Measurements from ENCODE around the gene PTGIS.
"Not testable (repeated sequence)": the region's sequence is repeated elsewhere in the genome, so short reads cannot be mapped to it uniquely, and the experiment has no call there.

PTGIS gene

DNA sequence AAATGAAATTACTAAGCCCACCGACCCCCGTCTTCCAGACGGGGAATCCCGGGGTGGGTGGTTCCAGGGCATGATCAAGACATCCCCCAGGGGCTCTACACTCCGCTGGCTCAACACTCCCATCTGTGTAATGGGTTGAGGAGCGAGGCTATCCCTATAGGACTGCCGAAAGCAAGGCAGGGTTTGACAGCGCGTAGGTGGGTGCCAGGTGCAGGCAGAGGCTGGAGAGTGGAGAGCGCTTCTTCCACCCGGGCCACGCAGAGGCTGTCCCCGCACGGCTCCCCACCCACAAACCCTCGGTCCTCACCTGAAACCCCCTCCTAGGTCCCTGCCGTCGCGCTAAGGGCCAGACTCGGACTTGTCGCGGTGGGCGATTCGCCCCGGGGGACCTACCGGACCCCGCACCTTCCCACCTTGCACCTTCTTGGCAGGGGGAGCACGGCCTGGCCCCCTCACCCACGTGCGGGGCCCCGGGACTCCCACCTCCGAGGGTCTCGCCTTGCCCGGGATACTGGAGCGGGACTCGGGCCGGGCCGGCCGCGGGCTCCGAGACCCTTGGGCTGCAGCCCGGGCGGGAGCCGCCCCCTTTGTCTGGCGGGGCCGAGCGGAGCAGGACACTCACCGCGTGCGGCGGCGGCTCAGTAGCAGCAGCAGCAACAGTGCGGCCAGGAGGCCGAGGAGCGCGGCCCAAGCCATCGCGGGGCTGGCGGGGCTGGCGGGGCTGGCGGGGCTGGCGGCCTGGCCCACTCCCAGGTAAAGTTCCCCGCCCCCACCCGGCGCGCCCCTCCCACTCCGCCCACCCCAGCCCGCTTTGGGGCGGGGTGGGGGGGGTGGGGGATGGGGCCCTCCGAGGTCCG lies at the start of gene PTGIS:
PTGIS (minus strand) TSS at position 717 of the 857 bp plus-strand sequence; CDS start at position 696, 21 bp downstream.
- peak; percentile 61 for DNase-seq

DNA sequence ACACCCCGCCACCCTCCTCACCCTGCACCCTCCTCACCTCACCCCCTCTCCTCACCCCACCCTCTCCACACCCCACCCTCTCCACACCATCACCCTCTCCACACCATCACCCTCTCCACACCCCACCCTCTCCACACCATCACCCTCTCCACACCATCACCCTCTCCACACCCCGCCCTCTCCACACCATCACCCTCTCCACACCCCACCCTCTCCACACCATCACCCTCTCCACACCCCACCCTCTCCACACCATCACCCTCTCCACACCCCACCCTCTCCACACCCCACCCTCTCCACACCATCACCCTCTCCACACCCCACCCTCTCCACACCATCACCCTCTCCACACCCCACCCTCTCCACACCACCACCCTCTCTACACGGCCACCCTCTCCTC lies 49.5 kb upstream of the PTGIS start:
- DNase-seq: not testable (repeated sequence)

DNA sequence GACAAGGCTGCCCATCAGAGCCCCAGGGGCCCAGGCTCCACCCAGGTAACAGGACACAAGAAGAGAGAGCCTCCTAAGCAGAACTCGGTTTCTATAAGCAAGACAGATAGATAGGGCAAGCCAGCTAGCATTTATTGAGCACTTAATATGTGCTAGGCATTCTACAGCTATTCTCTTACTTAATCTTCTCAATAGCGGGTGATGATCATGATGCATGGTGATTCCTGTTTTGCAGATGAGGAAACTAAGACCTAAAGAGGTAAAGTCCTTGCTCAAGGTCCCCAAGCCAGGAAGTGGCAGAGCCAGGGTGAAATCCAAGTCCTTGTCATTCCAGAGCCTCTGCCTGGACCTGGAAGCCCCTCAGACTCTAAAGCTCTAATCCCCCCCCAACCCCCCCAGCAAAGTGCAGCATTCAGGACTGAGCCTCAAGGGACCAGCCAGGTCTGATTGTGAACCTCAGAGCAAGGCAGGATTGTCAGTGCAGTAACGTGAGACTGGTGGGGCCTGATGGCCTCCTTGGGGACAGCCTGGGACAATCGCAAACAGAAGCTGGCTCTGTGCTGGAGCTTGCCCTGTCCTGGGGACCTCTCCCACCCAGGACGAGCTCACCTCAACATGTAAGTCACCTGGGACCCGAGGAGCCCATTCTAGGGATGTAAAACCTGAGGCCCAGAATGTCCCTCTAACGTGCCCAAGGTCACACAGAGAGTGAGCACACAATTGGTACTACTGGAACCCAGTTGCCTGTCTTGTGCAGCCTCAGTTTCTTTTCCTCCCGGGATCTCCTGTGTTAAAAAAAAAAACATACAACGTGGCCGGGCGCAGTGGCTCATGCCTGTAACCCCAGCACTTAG lies 48.4 kb upstream of the PTGIS start:
- no peak for DNase-seq

DNA sequence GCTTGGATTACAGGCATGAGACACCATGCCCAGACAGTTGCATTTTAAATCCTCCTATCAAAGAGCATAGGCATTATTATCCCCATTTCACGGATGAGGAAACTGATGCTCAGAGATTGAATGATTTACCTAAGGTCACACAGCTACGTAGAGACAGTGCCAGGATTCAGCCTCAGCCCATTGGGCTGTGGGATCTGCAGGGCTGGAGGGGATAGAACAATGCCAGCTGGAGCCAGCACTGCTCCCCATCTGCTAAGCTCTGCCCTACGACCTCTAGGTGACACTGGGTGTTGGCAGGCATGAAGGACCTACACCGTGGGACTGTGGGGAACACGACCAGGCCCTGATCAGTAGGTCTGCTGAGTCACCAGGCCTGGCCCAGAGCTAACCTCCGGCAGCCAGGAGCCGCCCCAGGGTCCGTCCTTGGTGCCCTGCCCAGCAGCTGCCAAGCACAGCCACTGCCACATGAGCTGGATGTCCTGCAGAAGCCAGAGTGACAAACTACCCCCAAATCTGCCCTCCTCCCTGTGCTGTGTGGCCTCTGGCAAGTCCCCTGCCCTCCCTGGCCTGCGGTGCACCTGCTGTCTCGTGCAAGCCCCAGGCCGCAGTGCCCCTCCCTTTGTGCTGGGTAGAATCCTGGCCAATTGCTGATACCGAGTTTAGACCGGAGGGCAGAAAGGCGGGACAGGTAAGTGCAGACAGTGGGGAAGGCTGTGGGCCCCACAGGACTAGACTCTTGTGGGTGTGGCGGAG lies 47.6 kb upstream of the PTGIS start:
- DNase-seq: no peak

DNA sequence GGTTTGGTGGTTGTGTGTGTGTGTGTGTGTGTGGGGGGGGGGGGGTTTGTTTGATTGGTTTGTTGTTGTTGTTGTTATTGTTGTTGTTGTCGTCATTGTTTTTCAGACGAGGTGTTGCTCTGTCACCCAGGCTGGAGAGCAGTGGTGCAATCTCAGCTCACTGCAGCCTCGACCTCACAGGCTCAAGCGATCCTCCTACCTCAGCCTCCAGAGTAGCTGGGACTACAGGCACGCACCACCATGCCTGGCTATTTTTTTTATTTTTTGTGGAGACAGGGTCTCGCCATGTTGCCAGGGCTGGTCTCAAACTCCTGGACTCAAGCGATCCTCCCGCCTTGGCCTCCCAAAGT lies 47.1 kb upstream of the PTGIS start:
- DNase-seq: not testable (repeated sequence)

DNA sequence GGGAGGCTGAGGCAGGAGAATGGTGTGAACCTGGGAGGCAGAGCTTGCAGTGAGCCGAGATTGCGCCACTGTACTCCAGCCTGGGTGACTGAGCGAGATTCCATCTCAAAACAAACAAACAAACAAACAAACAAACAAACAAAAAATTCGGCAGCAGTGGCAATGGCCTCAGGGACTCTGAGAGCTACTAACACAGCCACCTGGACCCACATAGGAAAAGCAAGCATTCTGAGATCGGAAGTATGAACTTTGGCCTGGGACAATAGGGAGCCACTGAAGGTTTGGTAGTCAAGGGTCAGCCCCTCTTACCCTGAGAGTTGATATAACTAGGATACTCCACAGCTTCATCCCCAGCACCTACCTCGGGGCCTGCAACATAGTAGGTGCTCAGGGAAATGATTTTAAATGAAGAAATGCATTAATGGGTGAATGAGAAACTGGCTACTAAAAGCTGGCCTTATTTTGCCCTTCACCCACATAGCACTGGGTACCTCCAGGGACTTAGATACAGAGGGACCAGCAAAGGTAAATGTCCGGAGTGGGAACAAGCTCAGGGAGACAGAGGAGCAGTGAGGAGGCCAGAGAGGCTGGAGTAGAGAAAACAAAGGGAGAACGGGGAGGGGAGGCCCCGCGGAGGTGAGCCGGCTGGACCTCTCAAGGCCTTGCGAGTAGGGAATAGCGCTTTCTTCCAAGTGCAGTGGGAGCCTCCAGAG lies 46.6 kb upstream of the PTGIS start:
- DNase-seq: no peak

DNA sequence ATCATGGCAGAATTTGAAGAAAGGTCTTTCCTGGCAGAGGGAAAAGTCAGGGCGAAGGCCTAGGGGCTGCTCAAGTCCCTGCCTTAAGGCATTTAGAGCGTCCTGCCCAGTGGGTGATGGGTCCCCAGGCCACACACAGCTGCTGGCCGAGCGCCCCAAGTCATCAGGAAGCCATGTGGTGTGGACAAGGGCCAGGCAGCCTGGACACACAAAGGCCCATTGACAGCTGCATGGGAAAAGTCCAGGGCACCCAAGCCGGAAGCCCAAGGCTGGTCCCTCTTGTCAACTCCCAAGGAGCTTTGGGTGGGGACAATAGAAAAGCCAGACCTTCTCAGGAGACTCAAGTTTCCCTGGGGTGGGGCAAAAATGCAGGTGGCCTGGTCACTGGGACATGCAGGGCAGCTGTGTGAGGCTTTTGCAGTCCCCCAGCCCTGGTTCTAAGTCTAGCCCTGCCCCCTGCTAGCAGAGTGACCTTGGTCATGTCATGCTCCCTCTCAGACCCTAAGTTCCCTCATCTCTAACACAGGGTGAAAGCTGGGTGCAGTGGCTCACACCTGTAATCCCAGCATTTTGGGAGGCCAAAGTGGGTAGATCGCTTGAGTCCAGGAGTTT lies 44.3 kb upstream of the PTGIS start:
- DNase-seq: no peak

DNA sequence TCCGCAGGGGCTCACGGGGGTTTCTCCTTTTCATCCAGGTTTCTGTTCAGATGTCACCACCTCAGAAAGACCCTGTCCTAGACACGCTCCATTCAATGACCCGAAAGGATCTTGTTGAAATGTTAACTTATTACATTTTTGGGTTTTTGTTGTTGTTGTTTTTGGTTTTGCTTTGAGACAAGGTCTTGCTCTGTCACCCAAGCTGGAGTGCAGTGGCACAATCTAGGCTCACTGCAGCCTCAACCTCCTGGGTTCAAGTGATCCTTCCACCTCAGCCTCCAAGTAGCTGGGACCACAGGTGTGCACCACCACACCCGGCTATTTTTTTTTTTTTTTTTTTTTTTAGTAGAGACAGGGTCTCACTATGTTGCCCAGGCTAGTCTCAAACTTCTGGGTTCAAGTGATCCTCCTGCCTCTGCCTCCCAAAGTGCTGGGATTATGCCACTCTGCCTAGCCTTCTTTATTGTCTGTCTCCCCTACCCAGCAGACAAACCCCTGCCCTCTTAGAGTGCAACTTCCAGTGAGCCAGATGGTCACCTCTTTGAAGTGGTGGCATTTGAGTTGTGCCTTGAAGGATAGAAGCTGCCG lies 43.7 kb upstream of the PTGIS start:
- not testable (repeated sequence) for DNase-seq

DNA sequence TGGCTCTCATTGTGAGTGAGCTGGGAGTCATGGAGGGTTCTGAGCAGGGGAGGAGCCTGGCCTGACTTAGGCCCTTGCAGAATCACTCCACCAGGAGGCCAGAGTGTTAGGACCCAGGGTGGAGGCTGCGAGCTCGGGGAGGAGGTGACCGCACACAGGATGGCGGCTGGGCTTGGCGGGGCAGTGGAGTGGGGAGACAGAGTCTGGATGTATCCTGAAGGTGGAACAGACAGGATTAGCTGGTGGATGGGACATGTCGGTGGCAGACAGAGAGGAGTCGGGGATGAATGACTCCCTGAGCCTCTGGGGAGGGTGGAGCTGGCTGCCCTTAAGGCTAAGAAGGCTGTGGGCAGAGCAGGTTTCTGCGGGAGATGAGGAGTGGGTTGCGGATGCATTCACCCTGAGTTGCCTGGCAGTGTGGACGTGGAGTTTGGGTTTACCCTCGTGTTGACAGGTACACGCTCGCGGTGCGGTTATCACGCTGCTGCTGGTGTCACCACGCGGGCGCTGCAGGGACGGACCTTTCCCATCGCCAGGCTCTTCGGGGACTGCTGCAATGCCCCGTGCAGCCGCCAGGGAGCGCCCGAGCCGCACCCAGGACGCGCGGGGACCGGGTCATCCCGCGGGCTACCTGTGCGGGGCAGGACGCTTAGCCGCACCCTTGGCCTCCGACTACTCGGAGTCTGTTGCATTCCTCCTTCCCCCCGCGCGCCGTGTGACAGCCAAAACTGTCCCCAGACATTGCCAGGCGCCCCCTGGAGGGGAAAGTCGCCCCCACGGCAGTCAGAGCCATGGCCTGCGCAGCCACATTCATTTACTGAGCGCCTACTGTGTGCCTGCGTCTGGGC lies 43.0 kb upstream of the PTGIS start:
- peak; percentile 95 for DNase-seq

DNA sequence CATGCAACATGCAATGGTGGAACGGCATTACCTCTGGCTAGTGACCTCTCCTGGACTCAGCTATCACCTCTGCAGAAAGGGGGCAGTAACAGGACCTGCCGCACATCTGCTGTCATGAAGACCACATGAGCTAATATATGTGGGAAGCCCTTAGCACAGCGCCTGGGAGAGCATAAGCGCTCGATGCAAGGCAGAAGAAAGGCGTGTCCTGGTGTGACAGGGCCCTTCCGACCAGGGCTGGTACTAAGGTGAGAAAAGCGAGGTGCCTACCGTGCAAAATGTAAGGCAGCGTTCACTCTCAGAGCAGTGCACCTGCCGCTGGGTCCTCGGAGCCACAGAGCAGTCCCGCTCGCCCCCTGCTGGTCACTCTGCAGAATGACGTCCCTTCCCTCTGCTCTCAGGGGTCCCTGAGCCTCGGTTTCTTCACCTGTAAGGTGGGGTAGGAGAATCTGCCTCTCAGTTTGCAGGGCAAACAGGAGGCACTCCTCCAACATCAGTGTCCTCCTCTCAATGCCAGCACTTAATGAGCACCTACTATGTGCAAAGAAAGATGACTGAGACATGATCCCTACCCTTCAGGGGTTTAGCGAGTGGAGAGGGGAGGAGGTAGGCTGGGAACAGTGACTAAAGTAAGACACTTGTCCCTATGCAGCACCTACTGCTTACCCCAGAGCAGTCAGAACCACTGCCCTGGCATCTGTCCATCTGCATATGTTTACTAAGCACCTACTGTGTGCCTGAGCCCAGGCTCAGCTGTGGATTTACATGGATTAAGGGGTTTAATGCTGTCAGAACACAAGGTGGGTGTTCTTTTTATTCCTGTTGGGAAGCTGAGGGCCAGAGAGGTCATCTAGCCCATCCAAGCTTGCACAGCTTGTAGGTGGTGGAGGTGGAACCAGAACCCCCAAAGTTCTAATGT lies 41.1 kb upstream of the PTGIS start:
- DNase-seq: peak; percentile 91

DNA sequence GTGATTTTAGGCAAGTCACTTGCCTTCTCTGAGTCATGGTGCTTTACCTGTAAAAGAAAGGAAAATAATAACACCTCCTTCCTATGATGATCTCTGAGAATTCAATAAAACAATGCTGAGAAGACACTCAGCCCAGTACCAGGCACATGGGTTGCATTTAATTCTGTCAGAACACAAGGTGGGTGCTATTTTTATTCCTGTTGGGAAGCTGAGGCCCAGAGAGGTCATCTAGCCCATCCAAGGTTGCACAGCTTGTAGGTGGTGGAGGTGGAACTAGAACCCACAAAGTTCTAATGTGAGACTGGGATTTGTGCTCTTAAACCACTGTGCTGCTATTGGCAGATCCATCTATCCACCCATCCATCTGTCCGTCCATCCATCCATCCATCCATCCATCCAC lies 39.6 kb upstream of the PTGIS start:
- DNase-seq: no peak

DNA sequence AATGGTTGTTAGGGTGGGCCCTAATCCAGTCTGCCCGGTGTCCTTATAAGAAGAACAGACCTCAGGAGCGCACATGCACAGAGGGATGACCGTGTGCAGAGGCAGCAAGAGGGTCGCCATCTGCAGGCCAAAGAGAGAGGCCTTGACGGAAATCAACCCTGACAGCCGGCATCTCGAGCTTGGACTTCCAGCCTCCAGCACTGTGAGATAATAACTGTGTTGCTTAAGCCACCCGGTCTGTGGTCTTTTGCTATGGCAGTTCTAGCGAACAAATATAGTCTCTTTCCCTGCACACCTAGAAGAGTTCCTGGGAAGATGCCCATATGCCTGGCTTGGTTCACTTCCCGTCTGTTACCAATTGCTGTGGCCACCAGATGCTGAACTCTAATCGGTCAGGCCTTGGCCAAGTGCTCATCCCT lies 35.3 kb upstream of the PTGIS start:
- no peak for DNase-seq

DNA sequence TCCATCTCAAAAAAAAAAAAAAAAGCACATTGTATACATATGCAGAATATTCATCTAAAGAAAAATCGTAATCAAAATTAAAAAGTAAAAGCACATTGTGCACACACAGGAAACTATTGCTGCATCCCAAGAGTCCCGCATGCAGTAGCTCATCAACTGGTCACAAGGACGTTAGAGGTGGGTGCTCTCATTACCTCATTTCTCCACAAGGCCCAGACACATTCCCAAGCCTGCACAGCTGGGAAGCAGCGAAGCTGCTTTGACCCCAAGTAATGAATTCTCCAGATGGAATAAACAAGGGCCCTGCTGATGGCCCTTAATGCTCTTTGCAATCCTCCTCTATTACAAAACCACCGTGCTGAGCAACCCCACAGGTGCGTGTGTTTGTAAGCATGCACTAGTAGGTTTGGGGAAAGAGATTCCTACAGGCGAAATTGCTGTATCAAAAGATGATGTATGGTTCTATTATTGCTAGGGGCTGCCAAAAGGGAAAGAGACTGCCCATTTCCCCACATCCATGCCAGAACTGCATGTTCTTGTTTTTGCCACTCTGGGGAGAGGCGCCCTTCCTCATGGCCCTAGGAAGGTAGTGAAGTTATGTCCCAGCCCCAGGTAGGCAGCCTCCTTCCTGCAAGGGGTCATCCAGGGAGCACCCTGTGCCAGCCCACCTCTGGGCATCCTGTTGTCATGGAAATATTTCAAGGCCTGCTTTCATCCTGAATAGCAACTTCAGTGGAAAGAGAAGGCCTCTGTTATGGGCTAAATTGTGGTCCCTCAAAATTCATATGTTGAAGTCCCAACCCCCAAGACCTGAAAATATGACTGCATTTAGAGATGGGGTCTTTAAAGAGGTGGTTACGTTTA lies 34.6 kb upstream of the PTGIS start:
- DNase-seq: no peak

DNA sequence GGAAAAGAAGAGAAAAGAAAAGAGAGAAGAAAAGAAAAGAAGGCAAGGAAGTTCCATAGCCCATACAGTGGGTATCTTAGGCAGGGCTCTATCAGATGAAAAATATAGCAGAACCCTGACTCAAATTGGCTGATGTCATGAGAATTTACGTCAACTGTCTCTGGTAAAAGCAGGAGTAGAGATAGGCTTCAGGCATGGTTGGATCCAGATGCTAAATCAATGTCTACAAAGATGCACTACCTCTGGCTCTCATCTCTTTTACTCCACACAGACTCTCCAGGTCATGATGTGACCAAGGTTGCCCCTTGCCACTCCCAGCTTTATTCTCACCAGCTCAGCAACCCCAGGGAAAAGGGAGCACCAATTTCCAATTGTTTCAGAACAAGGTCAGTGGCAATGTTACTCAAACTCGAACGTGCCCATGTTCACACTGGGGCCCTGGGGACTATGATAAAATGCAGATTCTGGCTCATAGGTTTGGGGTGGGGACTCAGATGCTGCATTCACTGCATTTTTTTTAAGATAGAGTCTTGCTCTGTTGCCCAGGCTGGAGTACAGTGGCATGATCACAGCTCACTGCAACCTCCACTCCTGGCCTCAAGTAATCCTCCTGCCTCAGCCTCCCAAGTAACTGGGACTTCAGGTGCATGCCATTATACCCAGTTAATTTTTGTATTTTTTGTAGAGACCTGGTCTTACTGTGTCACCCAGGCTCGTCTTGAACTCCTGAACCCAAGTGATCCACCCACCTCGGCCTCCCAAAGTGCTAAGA lies 33.4 kb upstream of the PTGIS start:
- no peak for DNase-seq

DNA sequence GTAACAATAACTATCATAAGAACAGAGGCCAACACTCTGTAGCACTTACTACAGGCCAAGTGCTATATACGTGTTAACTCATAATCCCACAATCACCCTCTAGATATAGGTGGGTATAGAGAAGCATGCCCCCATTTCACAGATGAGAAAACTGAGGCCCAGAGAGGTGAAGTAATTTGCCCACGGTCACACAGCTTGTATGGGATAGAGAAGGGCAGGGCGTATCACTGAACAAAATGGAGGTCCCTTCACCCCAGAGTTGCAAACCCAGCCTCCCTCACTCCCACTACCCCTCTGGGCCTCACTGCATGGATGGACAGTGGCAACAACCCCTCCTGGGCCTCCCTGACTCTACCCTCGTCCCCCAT lies 31.8 kb upstream of the PTGIS start:
- no peak for DNase-seq

DNA sequence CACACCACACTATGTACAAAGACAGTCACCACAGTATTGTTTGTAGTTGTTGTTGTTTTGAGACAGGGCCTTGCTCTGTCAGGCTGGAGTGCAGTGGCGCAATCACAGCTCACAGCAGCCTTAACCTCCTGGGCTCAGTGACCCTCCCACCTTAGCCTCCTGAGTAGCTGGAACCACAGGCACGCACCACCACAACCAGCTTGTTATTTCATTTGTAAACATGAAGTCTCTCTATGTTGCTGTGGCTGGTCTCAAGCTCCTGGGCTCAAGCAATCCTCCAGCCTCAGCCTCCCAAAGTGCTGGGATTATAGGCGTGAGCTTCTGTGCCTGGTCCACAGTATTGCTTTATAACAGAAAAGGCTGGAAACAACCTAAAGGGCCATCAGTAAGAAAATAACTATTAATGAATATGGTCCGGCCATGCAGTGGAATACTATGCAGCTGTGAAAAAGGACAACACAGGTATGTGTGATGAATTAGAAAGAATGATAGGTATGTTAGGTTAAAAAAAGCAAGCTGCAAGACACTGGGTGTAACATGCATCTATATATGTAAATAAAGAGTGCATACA lies 30.0 kb upstream of the PTGIS start:
- DNase-seq: no peak

DNA sequence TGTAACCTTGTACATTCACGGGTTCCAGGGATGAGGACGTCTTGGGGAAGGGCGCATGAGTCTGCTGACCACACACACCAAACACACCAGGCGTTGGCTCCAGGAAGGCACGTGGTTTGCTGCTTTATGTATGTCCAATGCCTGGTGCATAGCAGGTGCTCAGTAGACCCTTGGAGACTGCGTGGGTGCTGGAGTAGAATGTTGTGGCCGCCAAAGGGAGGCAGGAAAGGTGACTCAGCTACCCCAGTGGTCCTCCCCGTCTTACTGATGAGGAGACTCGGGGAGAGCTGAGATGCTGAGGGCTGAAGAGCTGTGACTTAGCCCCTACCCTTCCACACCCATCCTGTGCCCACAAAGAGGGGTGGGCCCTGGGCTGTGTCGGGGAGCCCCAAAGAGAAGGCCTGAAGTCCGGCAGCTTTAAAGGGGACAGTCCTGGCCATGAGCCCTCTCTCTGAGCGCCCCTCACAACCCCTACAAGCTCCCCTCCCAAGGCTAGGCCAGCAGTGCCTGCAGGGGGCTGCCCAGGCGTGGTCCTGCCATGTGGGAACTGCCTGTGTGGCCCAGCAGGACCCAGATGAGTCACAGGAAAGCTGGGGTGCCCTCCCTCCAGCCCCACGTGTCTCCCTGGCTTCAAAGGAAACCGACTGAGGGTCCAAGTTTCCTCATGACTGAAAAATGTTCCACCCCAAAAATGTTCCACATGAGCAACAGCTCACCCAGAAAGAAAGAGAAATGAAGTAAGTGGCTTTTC lies 28.0 kb upstream of the PTGIS start:
- peak; percentile 92 for DNase-seq
